ENCODE data around the gene CEP164. TPM values are rescaled to one million over a fixed set of nuclear protein-coding genes. Genes with fewer than 3 reads are reported as not detected.

CEP164 gene
- total and polyA plus RNA-seq, 2 experiments from 2014 or later, result 13.9 to 23.8 TPM

- Histone ChIP-seq H3K27me3 (ENCODE audit: insufficient read depth) (no peaks in the 10 kb centered on the region), H4K20me1 (replicated peaks; ENCODE audit: insufficient read depth) (no peaks in the 10 kb centered on the region), H3K4me1 (ENCODE audit: insufficient read depth) (no peaks in the 10 kb centered on the region), H3F3A (replicated peaks; ENCODE audit: low read depth) (no peaks in the 10 kb centered on the region), H3K4me3 (no peak overlapping the region), H3K4me2 (no peak overlapping the region), H3K79me2 (replicated peaks; ENCODE audit: insufficient read depth) (no peaks in the 10 kb centered on the region), H2AFZ (no peak overlapping the region), H3K36me3 (ENCODE audit: insufficient read depth) (no peaks in the 10 kb centered on the region), H3K9me2 (ENCODE audit: insufficient read depth) (no peaks in the 10 kb centered on the region), H3K27ac (ENCODE audit: low read depth) (no peak overlapping the region)
- no peak for TF ChIP-seq ZNF331 (CRISPR knock-in tag; IDR thresholded peaks at IDR 0.05; ENCODE audit: low read depth)
- TF ChIP-seq ZNF114 (CRISPR knock-in tag; IDR thresholded peaks at IDR 0.05), result no peak
- TF ChIP-seq NANOG (IDR thresholded peaks at IDR 0.05; ENCODE audit: borderline replicate concordance), result no peak
- no peak for TF ChIP-seq EZH2phosphoT487 (IDR thresholded peaks at IDR 0.05; ENCODE audit: unreplicated experiment)
- no peak for TF ChIP-seq ETS1 (IDR thresholded peaks at IDR 0.05)
- TF ChIP-seq POLR2AphosphoS5 (IDR thresholded peaks at IDR 0.05; ENCODE audit: low read depth), result no peak
- TF ChIP-seq CREB1 (CRISPR knock-in tag; IDR thresholded peaks at IDR 0.05; ENCODE audit: low read depth), result no peak
- no peak for TF ChIP-seq STAT1 (IDR thresholded peaks at IDR 0.05; ENCODE audit: unreplicated experiment)
- TF ChIP-seq CTCF (conservative IDR thresholded peaks at IDR 0.05; ENCODE audit: low read depth in 2 of 2), result no peak
- no peak for TF ChIP-seq EZH2 (IDR thresholded peaks at IDR 0.05; ENCODE audit: low read depth, unreplicated experiment)
- TF ChIP-seq, protein P1, sequence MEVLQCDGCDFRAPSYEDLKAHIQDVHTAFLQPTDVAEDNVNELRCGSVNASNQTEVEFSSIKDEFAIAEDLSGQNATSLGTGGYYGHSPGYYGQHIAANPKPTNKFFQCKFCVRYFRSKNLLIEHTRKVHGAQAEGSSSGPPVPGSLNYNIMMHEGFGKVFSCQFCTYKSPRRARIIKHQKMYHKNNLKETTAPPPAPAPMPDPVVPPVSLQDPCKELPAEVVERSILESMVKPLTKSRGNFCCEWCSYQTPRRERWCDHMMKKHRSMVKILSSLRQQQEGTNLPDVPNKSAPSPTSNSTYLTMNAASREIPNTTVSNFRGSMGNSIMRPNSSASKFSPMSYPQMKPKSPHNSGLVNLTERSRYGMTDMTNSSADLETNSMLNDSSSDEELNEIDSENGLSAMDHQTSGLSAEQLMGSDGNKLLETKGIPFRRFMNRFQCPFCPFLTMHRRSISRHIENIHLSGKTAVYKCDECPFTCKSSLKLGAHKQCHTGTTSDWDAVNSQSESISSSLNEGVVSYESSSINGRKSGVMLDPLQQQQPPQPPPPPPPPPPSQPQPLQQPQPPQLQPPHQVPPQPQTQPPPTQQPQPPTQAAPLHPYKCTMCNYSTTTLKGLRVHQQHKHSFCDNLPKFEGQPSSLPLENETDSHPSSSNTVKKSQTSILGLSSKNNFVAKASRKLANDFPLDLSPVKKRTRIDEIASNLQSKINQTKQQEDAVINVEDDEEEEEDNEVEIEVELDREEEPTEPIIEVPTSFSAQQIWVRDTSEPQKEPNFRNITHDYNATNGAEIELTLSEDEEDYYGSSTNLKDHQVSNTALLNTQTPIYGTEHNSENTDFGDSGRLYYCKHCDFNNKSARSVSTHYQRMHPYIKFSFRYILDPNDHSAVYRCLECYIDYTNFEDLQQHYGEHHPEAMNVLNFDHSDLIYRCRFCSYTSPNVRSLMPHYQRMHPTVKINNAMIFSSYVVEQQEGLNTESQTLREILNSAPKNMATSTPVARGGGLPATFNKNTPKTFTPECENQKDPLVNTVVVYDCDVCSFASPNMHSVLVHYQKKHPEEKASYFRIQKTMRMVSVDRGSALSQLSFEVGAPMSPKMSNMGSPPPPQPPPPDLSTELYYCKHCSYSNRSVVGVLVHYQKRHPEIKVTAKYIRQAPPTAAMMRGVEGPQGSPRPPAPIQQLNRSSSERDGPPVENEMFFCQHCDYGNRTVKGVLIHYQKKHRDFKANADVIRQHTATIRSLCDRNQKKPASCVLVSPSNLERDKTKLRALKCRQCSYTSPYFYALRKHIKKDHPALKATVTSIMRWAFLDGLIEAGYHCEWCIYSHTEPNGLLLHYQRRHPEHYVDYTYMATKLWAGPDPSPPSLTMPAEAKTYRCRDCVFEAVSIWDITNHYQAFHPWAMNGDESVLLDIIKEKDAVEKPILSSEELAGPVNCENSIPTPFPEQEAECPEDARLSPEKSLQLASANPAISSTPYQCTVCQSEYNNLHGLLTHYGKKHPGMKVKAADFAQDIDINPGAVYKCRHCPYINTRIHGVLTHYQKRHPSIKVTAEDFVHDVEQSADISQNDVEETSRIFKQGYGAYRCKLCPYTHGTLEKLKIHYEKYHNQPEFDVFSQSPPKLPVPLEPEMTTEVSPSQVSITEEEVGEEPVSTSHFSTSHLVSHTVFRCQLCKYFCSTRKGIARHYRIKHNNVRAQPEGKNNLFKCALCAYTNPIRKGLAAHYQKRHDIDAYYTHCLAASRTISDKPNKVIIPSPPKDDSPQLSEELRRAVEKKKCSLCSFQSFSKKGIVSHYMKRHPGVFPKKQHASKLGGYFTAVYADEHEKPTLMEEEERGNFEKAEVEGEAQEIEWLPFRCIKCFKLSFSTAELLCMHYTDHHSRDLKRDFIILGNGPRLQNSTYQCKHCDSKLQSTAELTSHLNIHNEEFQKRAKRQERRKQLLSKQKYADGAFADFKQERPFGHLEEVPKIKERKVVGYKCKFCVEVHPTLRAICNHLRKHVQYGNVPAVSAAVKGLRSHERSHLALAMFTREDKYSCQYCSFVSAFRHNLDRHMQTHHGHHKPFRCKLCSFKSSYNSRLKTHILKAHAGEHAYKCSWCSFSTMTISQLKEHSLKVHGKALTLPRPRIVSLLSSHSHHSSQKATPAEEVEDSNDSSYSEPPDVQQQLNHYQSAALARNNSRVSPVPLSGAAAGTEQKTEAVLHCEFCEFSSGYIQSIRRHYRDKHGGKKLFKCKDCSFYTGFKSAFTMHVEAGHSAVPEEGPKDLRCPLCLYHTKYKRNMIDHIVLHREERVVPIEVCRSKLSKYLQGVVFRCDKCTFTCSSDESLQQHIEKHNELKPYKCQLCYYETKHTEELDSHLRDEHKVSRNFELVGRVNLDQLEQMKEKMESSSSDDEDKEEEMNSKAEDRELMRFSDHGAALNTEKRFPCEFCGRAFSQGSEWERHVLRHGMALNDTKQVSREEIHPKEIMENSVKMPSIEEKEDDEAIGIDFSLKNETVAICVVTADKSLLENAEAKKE (CRISPR knock-in tag; IDR thresholded peaks at IDR 0.05), result no peak
- no peak for TF ChIP-seq JUNB (IDR thresholded peaks at IDR 0.05; ENCODE audit: unreplicated experiment)
- TF ChIP-seq REST (IDR thresholded peaks at IDR 0.05; ENCODE audit: unreplicated experiment), result no peak
- no peak for ATAC-seq
- H3K27me3 Mint-ChIP-seq (ENCODE audit: insufficient read depth, low read depth, poor library complexity), result peaks cover 11% of the 10 kb centered on the region
- H3K9me3 Mint-ChIP-seq, result no peaks in the 10 kb centered on the region
- H3K36me3 Mint-ChIP-seq (ENCODE audit: low read depth), result no peaks in the 10 kb centered on the region
- no peak overlapping the region for H3K4me3 Mint-ChIP-seq
- no peak for DNase-seq (ENCODE audit: low spot score)
- no peak overlapping the region for H3K27ac Mint-ChIP-seq
- no peaks in the 10 kb centered on the region for H3K4me1 Mint-ChIP-seq
Observed at GRCh38 chr11:117419482-117420142, 92.0 kb downstream of the CEP164 start.
